Limb (tissue), 2 donors: ENCODE measurements around the gene MTHFSD.
A peak's percentile ranks its signal among the peaks of the same experiment; 100 is the strongest.

ENCODE experiments used
- DNase-seq, 2 donors: peaks; one replicate each; pipeline ENCODE4 v3.0.0-alpha.2; 2016; ENCODE audit errors: extremely low spot score in 2 of 2

Gene MTHFSD

DNA sequence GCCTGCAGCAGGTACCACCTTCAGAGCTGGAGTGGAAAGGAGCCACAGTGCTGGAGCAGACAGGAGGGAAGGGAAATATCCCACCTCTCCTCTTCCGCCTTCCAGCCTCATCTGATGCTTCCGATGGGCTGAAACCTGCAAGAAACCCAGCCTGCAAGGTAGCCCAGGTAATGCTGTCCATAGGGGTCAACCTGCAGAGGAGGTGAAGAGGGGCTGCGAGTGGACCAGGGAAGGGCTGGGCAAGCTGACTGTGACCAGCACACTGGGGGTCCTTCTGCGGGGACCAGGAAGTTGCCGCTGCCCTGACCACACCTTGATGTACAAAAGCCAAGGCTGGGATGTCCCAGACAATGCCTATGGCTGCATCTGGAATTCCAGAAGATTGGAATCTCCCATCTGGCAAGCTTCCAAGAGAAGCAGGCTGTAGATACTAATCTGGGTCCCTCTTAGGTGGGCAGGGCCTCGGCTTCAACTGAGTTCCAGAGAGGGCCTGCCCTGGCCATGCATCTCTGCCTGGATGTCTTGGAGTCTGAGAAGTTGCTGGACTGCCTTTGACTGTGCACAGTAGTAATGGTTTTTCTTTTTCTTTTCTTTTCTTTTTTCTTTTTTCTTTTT, 29.1 kb upstream of the MTHFSD start:
- no peak for DNase-seq

DNA sequence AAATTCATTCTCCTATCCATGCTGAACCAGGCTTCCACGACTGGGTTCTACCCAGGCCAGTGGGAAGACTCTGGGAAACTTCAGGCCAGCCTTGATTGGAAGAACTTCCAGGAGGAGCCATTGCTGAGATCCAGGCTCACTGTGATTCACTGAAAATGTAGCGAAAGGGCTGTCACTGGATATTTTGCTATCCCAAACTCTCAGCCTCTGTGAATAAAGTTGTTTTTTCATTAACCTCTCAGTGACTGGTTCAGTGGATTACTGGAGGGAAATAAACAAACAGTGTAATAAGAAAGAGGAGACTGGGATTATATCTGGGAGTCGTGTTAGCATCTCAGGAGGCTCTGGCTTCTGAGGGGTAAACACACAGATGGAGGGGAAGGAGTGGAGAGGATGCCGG, 26.4 kb upstream of the MTHFSD start:
- DNase-seq, result no peak

DNA sequence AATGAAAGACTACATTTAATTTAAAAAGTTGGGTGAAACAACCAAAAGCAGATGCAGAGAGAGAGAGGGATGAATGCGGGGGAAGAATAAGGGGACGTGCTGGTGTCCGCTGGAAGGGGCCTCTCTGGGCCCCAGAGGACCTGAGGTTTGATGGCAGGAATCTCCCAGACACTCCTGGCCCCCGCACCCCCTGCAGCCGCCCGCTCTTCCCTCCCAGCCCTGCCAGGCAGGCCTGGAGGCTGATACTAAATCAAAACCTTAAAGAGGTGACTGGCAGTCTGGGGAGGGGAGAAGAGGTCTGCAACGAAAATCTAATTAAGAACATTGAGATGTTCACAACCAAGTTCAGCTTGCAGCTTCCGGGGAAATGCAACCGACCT, 25.7 kb upstream of the MTHFSD start:
- no peak for DNase-seq

DNA sequence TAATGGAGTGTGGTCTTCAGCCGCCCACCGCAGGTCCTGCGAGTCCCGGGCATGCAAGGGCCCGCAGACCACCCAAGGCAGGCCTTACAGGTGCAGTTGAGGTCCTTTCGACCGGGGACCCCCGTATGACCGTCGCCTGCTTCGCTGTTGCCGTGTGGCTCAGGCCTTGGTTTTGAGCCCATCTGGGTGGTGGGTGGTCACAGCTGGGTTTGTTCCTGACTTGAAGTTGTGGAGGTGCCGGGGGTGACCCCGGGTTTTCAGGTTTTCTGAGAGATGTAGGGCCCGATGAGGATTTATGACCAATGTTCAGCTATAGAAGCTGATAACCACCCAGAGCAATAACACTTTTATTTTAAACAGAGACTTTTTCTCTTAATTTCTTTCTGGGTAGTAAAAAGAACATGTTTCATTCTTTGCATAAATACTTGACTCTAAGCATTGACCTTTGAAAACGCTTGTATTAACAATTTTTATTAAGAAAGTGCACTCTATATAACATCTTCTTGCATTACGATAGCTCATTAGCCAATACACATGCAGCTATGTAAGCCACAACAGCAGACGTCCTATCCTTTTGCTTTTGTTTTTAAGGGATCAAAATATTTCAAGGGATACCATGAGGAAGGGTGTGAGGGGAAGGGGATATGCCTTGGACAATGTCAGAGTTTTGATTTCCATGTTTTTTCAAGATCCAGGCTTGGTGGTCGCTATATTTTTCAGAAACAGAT, 25.2 kb upstream of the MTHFSD start:
- DNase-seq, result no peak

DNA sequence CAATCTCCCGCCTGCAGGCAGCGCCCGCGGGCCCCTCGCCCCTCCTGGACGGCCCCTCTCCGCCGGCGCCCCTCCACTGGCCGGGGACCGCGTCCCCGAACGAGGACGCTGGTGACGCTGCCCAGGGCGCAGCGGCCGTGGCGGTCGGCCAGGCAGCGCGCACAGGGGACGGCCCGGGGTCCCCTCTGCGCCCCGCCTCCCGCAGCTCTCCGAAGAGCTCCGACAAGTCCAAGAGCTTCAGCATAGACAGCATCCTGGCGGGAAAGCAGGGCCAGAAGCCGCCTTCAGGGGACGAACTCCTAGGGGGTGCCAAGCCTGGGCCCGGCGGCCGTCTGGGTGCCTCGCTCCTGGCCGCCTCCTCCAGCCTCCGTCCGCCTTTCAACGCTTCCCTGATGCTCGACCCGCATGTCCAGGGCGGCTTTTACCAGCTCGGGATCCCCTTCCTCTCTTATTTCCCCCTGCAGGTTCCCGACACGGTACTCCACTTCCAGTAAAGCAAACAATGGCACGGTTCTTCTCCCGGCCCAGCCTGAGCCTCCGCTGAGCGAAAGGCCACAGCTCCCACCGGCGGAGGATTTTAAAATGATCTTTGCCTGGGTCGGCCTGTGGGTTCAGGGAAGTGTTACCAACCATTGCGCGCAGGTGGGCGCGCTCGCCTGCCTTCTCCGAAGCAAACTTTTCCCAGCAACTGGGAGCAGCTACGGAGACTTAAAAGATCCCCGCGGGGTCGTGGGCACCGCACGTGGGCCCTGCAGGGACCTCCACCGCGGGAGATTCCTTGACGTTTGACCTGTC, 24.4 kb upstream of the MTHFSD start:
- DNase-seq, result peak in 1 of 2 donors; percentile 46

DNA sequence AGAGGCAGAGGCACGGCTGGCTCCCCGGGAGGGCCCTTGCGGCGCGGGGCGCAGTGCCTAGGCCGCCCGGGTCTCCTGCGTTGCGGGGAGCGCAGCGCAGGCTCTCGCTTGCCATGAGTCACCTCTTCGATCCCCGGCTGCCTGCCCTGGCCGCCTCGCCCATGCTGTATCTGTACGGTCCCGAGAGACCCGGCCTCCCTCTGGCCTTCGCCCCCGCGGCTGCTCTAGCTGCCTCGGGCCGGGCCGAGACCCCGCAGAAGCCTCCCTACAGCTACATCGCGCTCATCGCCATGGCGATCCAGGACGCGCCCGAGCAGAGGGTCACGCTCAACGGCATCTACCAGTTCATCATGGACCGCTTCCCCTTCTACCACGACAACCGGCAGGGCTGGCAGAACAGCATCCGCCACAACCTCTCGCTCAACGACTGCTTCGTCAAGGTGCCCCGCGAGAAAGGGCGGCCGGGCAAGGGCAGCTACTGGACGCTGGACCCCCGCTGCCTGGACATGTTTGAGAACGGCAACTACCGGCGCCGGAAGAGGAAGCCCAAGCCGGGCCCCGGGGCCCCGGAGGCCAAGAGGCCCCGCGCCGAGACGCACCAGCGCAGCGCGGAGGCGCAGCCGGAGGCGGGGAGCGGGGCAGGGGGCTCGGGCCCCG, 23.7 kb upstream of the MTHFSD start:
- DNase-seq, result peak in 1 of 2 donors; percentile 54

DNA sequence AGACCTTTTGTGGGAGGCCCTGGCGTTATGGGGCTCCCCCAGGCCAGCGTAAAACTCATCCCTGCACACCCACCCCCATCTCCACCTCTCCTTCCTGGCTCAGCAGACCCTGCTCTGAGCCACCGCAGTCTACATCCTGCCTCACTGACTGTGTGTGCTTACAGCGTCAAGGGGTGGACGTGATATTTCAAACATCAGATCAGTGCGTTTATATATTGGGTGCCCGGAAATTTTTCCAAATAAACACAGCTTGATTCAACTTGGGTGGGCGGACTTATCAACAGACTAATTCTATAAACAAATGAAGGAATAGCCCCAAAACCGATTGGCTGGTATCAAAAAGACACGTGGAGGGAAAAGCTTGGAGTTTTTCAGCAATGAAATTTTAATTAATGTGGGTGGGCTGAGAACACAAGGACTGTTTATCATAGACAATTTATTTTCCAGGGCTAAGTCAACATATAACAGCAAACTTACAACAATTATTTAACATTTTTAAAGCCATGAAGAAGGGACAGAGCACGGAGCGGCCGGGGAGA, 23.1 kb upstream of the MTHFSD start, which contains the start of gene FOXL1:
TSS of gene FOXL1 (plus strand) at position 489 of the 539 bp plus-strand sequence. CDS start 175 bp downstream, outside the sequence.
- DNase-seq, result no peak

DNA sequence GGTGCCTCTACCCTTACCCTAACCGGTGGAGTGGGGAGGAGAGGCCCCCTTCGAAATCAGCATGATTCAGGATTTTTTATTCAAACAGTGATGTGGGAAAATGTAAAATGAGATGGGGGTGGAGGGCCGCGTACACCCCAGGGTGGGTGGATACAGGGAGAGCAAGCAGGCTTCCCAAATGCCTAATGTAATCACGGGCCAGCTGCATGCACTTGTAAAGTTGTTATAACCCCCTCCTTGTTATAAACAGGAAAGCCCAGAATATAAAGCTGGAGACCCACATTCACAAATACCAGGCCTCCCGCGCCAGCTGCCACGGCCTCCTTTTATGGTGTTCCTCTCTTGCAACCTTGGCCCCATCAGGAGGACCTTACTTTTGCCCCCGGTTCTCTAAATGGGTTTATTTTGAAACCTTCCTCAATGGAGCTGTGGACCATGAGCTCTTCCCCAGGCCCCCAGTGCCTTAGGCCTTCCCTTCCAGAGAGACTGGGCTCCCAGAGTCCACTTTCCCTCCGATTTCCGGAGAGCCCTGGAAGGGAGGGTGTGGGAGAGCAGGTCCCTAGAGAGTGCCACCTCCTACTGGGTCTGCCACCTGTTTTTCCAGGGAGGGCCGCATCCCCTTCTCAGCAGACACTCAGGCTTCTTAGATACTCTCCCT, 22.4 kb upstream of the MTHFSD start:
- DNase-seq, result peak in 1 of 2 donors; percentile 36

DNA sequence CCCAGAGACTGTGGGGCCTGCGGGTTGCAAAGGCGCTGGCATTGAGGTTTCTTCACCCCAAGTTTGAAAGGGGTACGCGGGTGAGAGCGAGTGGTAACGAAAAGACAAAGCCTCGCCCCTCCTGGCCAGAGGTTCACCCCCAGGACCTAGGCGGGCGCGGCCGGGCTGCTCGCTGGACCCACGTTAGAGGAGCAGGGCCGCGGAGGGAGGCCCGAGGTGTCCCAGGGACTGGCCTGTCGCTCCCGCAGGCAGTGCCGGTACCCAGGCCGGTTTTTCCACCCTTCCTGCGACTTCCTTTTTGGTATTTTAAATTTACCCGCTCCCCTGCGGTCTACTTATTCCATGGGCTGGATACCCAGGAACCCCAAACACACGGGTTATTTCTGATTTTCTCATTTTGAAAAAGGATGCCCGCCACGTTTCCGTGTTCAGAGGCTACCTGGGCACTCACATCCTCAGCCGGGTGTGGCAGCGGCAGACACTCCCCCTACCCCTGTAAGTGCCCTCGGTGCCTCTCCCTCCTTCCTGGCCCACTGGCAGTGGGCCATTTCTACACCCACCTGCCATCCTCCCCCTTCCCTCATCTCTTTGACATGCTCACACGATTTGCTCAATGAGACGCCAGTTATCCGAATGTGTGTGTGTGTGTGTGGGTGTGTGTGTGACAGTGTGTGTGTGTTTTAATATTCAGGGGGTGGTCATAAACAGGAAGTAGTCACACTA, 21.7 kb upstream of the MTHFSD start:
- peak in 1 of 2 donors; percentile 52 for DNase-seq

DNA sequence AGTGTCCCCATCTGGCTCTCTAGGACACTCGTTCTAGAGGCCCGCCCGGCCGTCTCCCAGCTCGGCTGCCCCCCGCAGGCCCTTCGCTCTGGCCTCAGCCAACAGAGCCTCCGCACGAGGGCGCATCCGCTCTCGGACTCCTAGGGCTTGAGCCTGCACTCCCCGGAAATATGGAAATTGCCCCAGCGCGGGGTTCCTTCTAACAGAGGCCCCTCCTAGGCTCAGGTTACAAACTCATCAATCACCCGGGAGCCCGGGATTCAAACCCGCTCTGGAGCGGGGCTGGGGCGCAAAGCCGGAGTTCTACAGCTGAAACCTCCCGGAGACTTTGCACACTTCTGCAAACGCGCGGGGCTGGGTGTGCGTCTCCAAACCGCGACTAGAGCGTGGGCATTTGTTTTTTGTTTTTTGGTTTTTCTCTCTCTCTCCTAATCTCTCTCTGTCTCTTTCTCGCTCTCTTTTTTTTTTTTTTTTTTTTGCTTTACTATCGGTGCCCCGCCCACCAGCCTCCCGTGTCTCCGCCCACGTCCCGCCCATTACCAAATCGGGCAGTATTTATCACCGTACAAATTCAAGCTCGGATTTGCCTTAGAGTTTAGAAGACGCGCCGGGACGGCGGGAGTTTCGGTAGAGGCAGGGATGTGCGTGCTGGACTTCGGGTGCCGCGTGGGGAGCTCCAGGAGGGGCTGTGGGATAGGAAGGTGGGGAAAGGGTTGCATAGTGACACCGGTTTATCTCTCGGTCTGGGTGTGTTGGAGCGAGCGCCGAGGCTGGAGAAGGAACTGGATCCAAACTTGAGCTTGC, 20.9 kb upstream of the MTHFSD start:
- peak; percentile 43 to 83 for DNase-seq

DNA sequence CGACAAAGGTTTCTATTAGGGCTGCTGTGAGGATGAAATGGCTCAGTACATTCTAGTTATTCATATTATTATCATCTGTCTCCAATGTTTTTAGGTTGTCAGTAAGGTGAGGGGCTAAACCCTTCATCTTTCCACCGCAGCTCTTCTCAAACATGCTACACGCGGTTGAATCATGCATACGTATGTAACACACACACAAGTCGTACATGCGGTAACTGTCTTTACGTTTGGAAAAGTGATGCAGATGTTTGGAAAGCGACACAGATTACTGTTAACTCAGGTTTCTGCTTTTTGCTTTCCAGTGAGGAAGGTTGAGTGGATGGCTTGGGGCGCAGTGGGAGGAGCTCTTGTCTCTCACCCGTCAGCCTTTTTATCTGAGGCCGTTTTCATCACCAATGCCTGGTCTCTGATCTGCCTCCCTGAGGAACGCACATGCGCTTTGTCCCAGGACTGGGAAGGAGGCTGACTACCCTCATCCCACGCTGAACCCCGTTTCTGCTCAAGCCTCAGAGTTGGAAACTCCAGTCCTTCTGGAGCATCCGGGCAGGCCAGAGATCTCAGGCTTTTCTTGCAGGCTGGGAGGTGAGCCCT, 20.2 kb upstream of the MTHFSD start:
- no peak for DNase-seq

DNA sequence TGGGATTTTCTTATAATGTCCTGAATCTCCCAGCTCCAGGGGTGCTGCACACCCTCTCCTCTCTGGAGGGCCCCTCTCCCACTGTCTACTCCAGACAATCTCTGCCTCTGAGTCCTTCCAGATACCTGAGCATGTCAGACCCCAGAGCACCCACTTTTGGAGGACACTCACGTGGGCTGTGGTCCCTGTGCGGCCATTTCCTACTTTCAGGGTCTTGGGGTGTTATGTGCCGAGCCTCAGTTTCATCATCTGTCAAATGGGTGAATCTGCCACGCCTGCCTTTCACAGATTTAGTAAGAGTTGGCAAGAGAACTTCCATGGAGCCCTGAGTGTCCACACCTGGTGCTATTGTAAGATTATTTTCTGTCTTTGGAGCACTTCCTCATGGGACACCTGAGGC, 19.6 kb upstream of the MTHFSD start:
- no peak for DNase-seq

DNA sequence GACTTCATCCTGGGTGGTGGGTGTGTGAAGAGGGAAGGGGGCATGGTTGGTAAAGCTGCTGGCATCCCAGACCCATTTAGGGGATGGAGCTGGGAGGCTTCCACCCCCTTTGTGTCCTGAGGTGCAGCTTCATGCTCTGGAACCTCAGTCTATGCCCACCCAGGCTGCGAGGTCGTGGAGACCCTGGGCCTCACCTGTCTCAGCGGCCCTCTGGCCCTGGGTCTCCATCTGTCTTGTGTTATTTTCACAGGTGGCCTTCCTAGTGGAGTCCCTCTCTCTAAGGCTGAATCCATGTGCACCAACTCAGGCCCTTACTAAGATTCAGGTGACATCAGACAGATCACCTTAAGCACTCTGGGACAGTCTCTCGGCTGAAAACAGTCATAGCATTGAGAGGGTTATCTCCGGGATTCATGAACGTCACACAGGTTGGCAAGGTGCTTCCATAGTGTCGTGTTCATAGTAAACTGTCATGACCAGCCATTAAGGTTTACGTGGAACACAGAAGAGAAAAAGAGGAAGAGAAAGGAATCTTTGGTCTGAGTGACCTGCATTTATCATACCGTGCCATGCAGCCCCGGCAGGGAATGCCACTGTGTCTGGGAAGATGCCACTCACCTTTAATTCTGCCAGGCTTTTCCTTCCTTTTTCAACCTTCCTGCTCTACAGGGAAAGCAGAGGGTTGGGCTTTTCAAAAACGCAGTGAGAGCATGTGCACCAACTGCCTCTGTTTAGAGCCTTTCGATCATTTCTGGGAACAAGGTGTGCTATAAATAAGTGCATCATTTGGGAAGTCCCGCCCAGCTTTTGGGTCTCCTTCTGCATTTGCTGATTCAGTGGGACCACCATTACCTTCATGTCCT, 18.8 kb upstream of the MTHFSD start:
- peak in 1 of 2 donors; percentile 30 for DNase-seq

DNA sequence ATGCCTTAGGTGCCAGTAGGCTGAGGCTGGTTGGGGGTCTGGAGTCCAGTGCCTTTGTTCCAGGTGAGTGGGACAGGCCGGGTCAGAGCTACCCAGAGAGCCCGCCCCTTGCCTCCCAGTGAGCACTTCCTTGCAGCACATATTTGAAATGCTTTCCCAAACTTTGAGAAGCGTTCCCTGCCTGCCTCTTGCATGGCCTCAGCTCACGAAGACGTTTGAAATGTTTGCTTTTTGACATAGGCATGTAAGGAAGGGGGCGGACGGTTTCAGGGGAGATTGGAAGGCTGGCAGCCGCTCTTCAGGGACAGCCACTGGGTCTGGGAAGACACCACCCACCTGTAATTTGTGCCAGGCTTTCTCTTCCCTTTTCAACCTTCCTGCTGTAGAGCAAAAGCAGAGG, 18.2 kb upstream of the MTHFSD start:
- no peak for DNase-seq

DNA sequence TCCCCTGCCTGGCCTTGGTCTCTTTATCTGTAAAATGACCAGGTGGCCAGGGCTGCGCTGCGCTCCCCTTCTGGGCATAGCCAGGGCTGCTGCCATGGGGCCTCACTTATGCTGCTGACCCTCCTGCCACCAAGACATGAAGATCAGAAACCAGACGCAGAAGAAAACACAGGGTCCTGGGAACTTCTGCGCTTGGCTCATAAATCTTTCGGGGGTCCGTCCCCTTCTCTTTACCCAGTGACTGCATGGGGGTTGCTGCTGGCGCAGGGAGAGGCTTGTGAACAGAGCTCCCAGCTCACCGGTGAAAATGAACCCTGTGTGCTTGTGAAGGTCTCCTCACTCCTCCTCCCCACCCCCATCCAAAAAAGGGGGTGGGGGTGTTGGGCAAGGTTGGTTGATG, 17.6 kb upstream of the MTHFSD start:
- peak in 1 of 2 donors; percentile 34 for DNase-seq

DNA sequence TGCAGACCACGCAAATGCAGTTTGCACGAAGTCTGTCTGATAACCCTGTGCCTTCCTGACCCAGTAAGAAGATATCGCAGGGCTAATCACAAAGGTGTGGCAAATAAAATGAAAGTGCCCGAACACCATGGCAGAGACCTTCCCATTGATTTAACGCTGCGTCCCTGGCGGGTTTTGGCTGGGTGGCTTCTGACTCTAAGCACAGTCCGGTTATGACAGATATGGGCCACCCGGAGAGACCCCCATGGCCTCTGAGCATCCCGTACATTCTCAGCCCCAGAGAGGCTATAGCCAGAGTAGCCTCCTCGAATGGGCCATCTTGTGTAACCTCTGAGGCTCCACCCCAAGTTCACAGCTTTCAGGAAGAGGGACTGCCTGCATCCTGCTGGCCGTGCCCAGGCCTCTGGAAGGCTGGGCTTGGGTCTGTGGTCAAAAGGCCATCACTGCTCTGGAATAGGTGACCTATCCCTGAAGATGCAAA, 17.0 kb upstream of the MTHFSD start:
- no peak for DNase-seq

DNA sequence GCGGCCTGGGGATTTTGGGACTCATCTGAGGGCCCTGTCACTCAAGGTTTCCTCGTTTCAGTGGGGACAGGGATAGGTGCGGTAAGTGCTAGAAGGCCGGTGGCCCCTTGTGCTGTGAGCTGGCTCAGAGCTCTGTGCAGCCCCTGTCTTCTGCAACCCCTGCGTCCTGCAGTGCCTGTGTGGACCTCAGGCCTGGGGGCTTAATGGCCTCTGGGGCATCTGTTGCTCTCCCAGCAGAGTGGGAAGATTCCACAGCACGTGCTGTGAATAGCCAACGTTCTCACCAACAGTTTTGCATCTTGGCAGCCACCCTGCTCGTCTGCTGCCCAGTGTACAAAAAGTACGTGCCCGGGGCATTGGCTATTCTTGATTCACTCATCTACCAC, 16.5 kb upstream of the MTHFSD start:
- no peak for DNase-seq
